ENCODE data around the gene ZNF254.

ZNF254 gene

GRCh38 chr19:24177686-24178085 lies 90.7 kb downstream of the ZNF254 start:
- H3K36me3 ChIP-seq (ENCODE audit: insufficient read depth) = no peaks in the 10 kb centered on the region
- no peaks in the 10 kb centered on the region for H3K79me2 ChIP-seq (ENCODE audit: insufficient read depth, low read depth)
- no peaks in the 10 kb centered on the region for H3K4me1 ChIP-seq (ENCODE audit: low read depth, poor library complexity, severe bottlenecking)
- H2AFZ ChIP-seq (ENCODE audit: low read depth) = no peak overlapping the region
- H3K4me2 ChIP-seq = no peak overlapping the region
- H4K20me1 ChIP-seq (ENCODE audit: insufficient read depth) = no peaks in the 10 kb centered on the region
- no peak overlapping the region for H3K27ac ChIP-seq
- H3K4me3 ChIP-seq (IDR thresholded peaks at IDR 0.05; ENCODE audit: insufficient read depth, low read depth, low read length) = no peak overlapping the region
- no peaks in the 10 kb centered on the region for H3K27me3 ChIP-seq (ENCODE audit: insufficient read depth, low read depth)
- no peak for TF ChIP-seq CTCF (conservative IDR thresholded peaks at IDR 0.05; ENCODE audit: low read depth, low read length)
- no peak overlapping the region for H3K9ac ChIP-seq

GRCh38 chr19:24178207-24178606 lies 91.2 kb downstream of the ZNF254 start:
- H3K4me1 ChIP-seq (ENCODE audit: low read depth, poor library complexity, severe bottlenecking) = no peaks in the 10 kb centered on the region
- H3K4me3 ChIP-seq (IDR thresholded peaks at IDR 0.05; ENCODE audit: insufficient read depth, low read depth, low read length) = no peak overlapping the region
- no peak for TF ChIP-seq CTCF (conservative IDR thresholded peaks at IDR 0.05; ENCODE audit: low read depth, low read length)
- H3K27me3 ChIP-seq (ENCODE audit: insufficient read depth, low read depth) = no peaks in the 10 kb centered on the region
- H3K79me2 ChIP-seq (ENCODE audit: insufficient read depth, low read depth) = no peaks in the 10 kb centered on the region
- H3K36me3 ChIP-seq (ENCODE audit: insufficient read depth) = no peaks in the 10 kb centered on the region
- H3K4me2 ChIP-seq = no peak overlapping the region
- H3K27ac ChIP-seq = no peak overlapping the region
- H3K9ac ChIP-seq = no peak overlapping the region
- H2AFZ ChIP-seq (ENCODE audit: low read depth) = no peak overlapping the region
- H4K20me1 ChIP-seq (ENCODE audit: insufficient read depth) = no peaks in the 10 kb centered on the region

All from KMS-11 (cell line).